Astrocyte (in vitro differentiated cells and primary cell): Measurements from ENCODE around the gene ACTG2.

Experiments used
- CTCF ChIP-seq: IDR thresholded peaks from 2 replicates; pipeline ENCODE4 v1.5.1; 2011; ENCODE audit warnings: low read depth, mild to moderate bottlenecking, inconsistent platforms, low read length, moderate library complexity; ENCODE audit not compliant: insufficient read depth
- EZH2 ChIP-seq: IDR thresholded peaks from 2 replicates; pipeline ENCODE4 v1.6.1; 2012; ENCODE audit warnings: mild to moderate bottlenecking, low read length, inconsistent platforms; ENCODE audit not compliant: insufficient read depth

GRCh38 chr2:73888388-73888787 is 4.4 kb upstream of the ACTG2 start:
- TF ChIP-seq CTCF (no peak), EZH2 (no peak)
